Glutamatergic neuron (in vitro differentiated cells): ENCODE results near the gene RNF114. TPM values are rescaled to one million over a fixed set of nuclear protein-coding genes. Genes with fewer than 3 reads are reported as not detected.

Source experiments
- DNase-seq: peaks from one replicate; pipeline ENCODE4 v3.0.0; 2022
- H3K27ac Mint-ChIP-seq: one replicate; pipeline ENCODE4 v1.8.0; 2020; ENCODE audit warnings: mild to moderate bottlenecking, mixed read lengths, inconsistent platforms; ENCODE audit not compliant: unreplicated experiment
- H3K27me3 Mint-ChIP-seq: one replicate; pipeline ENCODE4 v1.8.0; 2020; ENCODE audit warnings: mild to moderate bottlenecking, moderate library complexity, mixed read lengths, inconsistent platforms; ENCODE audit not compliant: unreplicated experiment
- H3K36me3 Mint-ChIP-seq: one replicate; pipeline ENCODE4 v1.8.0; 2020; ENCODE audit warnings: mild to moderate bottlenecking, mixed read lengths, inconsistent platforms; ENCODE audit not compliant: unreplicated experiment
- H3K4me1 Mint-ChIP-seq: one replicate; pipeline ENCODE4 v1.8.0; 2020; ENCODE audit warnings: mild to moderate bottlenecking, low read depth, mixed read lengths, inconsistent platforms; ENCODE audit not compliant: unreplicated experiment
- H3K4me3 Mint-ChIP-seq: one replicate; pipeline ENCODE4 v1.8.0; 2020; ENCODE audit warnings: mild to moderate bottlenecking, mixed read lengths, inconsistent platforms; ENCODE audit not compliant: unreplicated experiment
- H3K9me3 Mint-ChIP-seq: one replicate; pipeline ENCODE4 v1.8.0; 2020; ENCODE audit warnings: mild to moderate bottlenecking, moderate library complexity, mixed read lengths, inconsistent platforms; ENCODE audit not compliant: unreplicated experiment
- CTCF ChIP-seq: fragments of 200-600 bp; sonication (generic); IDR thresholded peaks from one replicate; pipeline ENCODE4 v1.5.0; 2021; ENCODE audit not compliant: partially characterized antibody, unreplicated experiment
- total RNA-seq: library from RNA; stranded (reverse); fragmentation: NEBNext Ultra II Directional; extraction: Animal tissue kit (Norgen Biotek cat#: 25700); gene quantifications from one replicate; pipeline ENCODE4 v1.2.1, GENCODE V29; 2021; ENCODE audit not compliant: unreplicated experiment

The RNF114 gene
- total RNA-seq, 1 donor from 2014 or later = 64.2 TPM

GRCh38 chr20:49896204-49896603 is 40.0 kb upstream of the RNF114 start:
- H3K27ac Mint-ChIP-seq = no peak overlapping the region
- no peak for TF ChIP-seq CTCF
- no peaks in the 10 kb centered on the region for H3K36me3 Mint-ChIP-seq
- DNase-seq = no peak
- peaks cover 2% of the 10 kb centered on the region for H3K9me3 Mint-ChIP-seq
- peaks cover 9% of the 10 kb centered on the region for H3K4me1 Mint-ChIP-seq
- no peak overlapping the region for H3K4me3 Mint-ChIP-seq
- H3K27me3 Mint-ChIP-seq = no peaks in the 10 kb centered on the region

GRCh38 chr20:49899541-49900383 is 36.4 kb upstream of the RNF114 start:
- Mint-ChIP-seq H3K27me3 (no peaks in the 10 kb centered on the region), H3K4me1 (peaks cover 2% of the 10 kb centered on the region), H3K9me3 (peaks cover 2% of the 10 kb centered on the region), H3K36me3 (no peaks in the 10 kb centered on the region), H3K4me3 (no peak overlapping the region), H3K27ac (no peak overlapping the region)
- no peak for TF ChIP-seq CTCF
- no peak for DNase-seq

- H3K27ac Mint-ChIP-seq = no peak overlapping the region
- H3K27me3 Mint-ChIP-seq = peaks cover 2% of the 10 kb centered on the region
- H3K9me3 Mint-ChIP-seq = peaks cover 2% of the 10 kb centered on the region
- TF ChIP-seq CTCF = no peak
- peaks cover 5% of the 10 kb centered on the region for H3K36me3 Mint-ChIP-seq
- peaks cover under 1% of the 10 kb centered on the region for H3K4me1 Mint-ChIP-seq
- DNase-seq = no peak
- no peak overlapping the region for H3K4me3 Mint-ChIP-seq
These were observed 34.6 kb upstream of the RNF114 start for GRCh38 chr20:49901588-49901987.

GRCh38 chr20:49904440-49905214 is 31.6 kb upstream of the RNF114 start:
- Mint-ChIP-seq H3K27me3 (peaks cover 2% of the 10 kb centered on the region), H3K36me3 (peaks cover 5% of the 10 kb centered on the region)

More at GRCh38 chr20:49904440-49905214, 31.6 kb upstream of the RNF114 start:
- no peak for DNase-seq
- TF ChIP-seq CTCF = no peak
- Mint-ChIP-seq H3K9me3 (peaks cover 2% of the 10 kb centered on the region), H3K4me3 (no peak overlapping the region), H3K4me1 (no peaks in the 10 kb centered on the region), H3K27ac (no peak overlapping the region)
